B cell (primary cell): ENCODE data around the gene EVL. TPM values are rescaled to one million over a fixed set of nuclear protein-coding genes. Genes with fewer than 3 reads are reported as not detected.

Source experiments
- ATAC-seq: fragments of 200-7000 bp; cut with Tn5 transposase; one replicate; pipeline ENCODE4 v1.10.0; 2021; ENCODE audit warnings: low read depth, mild to moderate bottlenecking, moderate number of reproducible peaks, moderate library complexity
- CTCF ChIA-PET: fragments of 350-600 bp; sonication (Branson Sonifier 250); formaldehyde crosslinking; loops from one replicate; lab custom pipeline; 2021; ENCODE audit warnings: antibody characterized with exemption, inconsistent platforms; lab: Charles Lee
- POLR2A ChIA-PET: fragments of 350-600 bp; sonication (Branson Sonifier 250); formaldehyde crosslinking; loops from one replicate; lab custom pipeline; 2021; ENCODE audit warnings: antibody characterized with exemption; lab: Charles Lee
- DNase-seq: peaks from one replicate; pipeline ENCODE4 v3.0.0; 2013
- H2AFZ ChIP-seq: 2 replicates; pipeline ENCODE4 v1.6.1; 2012; ENCODE audit warnings: mild to moderate bottlenecking, low read depth, low read length; ENCODE audit not compliant: insufficient read depth, poor library complexity, severe bottlenecking
- H3K27ac ChIP-seq, 2 donors: 1 replicate in 1 of 2; 2 replicates in 1 of 2; pipeline ENCODE4 v1.5.1; 2012 to 2013; ENCODE audit warnings: low read length in 2 of 2, mild to moderate bottlenecking in 2 of 2, moderate library complexity in 1 of 2
- H3K27me3 ChIP-seq, 4 experiments: fragments of 200-600 bp in 1 of 4; sonication (generic) in 1 of 4; replicated peaks in 1 of 4; 1 replicate in 2 of 4; 2 replicates in 2 of 4; pipeline versions ENCODE4 v1.6.1 to v1.7.0; 2013 to 2016; ENCODE audit warnings: low read length in 3 of 4, mild to moderate bottlenecking in 2 of 4, mixed read lengths in 1 of 4, moderate library complexity in 1 of 4; ENCODE audit not compliant: insufficient read depth in 4 of 4, control insufficient read depth in 3 of 4; ENCODE audit errors: control extremely low read depth in 1 of 4
- H3K36me3 ChIP-seq, 2 experiments: replicated peaks in 1 of 2; 1 replicate in 1 of 2; 2 replicates in 1 of 2; pipeline versions ENCODE4 v1.6.1 to v1.7.1; 2013; ENCODE audit warnings: low read length in 1 of 2; ENCODE audit not compliant: insufficient read depth in 2 of 2, control insufficient read depth in 1 of 2; ENCODE audit errors: control extremely low read depth in 1 of 2, extremely low read depth in 1 of 2
- H3K4me1 ChIP-seq, 2 donors: fragments of 200-600 bp in 1 of 2; sonication (generic) in 1 of 2; 1 replicate in 1 of 2; 2 replicates in 1 of 2; pipeline versions ENCODE4 v1.5.1 to v1.6.1; 2013 to 2017; ENCODE audit warnings: low read length in 2 of 2; ENCODE audit not compliant: control insufficient read depth in 2 of 2, insufficient read depth in 2 of 2
- H3K4me2 ChIP-seq: replicated peaks from 2 replicates; pipeline ENCODE3; 2012; ENCODE audit warnings: mild to moderate bottlenecking, low read depth, low read length; ENCODE audit not compliant: poor library complexity, severe bottlenecking
- H3K4me3 ChIP-seq, 5 experiments: fragments of 200-600 bp in 1 of 5; sonication (generic) in 1 of 5; 1 replicate in 3 of 5; 2 replicates in 2 of 5; pipeline versions ENCODE4 v1.5.1 to v1.7.0; 2011 to 2016; ENCODE audit warnings: low read length in 4 of 5, mild to moderate bottlenecking in 4 of 5, low read depth in 2 of 5, control low read depth in 1 of 5, moderate library complexity in 1 of 5; ENCODE audit not compliant: insufficient read depth in 1 of 5; ENCODE audit errors: control extremely low read depth in 1 of 5, extremely low read depth in 1 of 5
- H3K79me2 ChIP-seq: fragments of 200-600 bp; sonication (generic); one replicate; pipeline ENCODE4 v1.6.0; 2016; ENCODE audit warnings: low read length; ENCODE audit not compliant: control insufficient read depth, insufficient read depth
- H3K9ac ChIP-seq: fragments of 200-600 bp; sonication (generic); 2 replicates; pipeline ENCODE4 v1.6.1; 2017; ENCODE audit warnings: mild to moderate bottlenecking, low read length, moderate library complexity
- H3K9me3 ChIP-seq, 3 donors: one replicate each; pipeline versions ENCODE4 v1.6.1 to v1.7.1; 2013; ENCODE audit warnings: low read length in 2 of 3; ENCODE audit not compliant: control insufficient read depth in 2 of 3, insufficient read depth in 1 of 3; ENCODE audit errors: control extremely low read depth in 1 of 3
- H4K20me1 ChIP-seq: 2 replicates; pipeline ENCODE4 v1.6.0; 2012; ENCODE audit warnings: mild to moderate bottlenecking, low read length; ENCODE audit not compliant: insufficient read depth, control insufficient read depth, poor library complexity, severe bottlenecking
- H3K27ac Mint-ChIP-seq: one replicate; pipeline ENCODE4 v1.8.0; 2021; ENCODE audit warnings: mixed read lengths
- H3K27me3 Mint-ChIP-seq: one replicate; pipeline ENCODE4 v1.8.0; 2021; ENCODE audit warnings: mixed read lengths
- H3K4me1 Mint-ChIP-seq: one replicate; pipeline ENCODE4 v1.8.0; 2021; ENCODE audit warnings: mixed read lengths
- H3K4me3 Mint-ChIP-seq: one replicate; pipeline ENCODE4 v1.8.0; 2021; ENCODE audit warnings: mixed read lengths
- H3K9me3 Mint-ChIP-seq: one replicate; pipeline ENCODE4 v1.8.0; 2022; ENCODE audit warnings: mixed read lengths; ENCODE audit not compliant: insufficient read depth
- EZH2 ChIP-seq: IDR thresholded peaks from 2 replicates; pipeline ENCODE4 v1.6.1; 2012; ENCODE audit warnings: borderline replicate concordance, low read depth, mild to moderate bottlenecking, moderate library complexity, low read length; ENCODE audit not compliant: insufficient read depth, poor library complexity, severe bottlenecking
- WGBS: methylation state at CpG from one replicate; pipeline ENCODE4 v1.1.5; 2013; ENCODE audit warnings: missing lambda C conversion rate; ENCODE audit not compliant: insufficient coverage; 5-methylcytosine and 5-hydroxymethylcytosine counted together
- intact Hi-C: fragments of 100-400 bp; cut with micrococcal nuclease; formaldehyde crosslinking; loops from one replicate; pipeline ENCODE4 v1.10.0; 2022
- polyA plus RNA-seq: library from polyadenylated mRNA; depleted of rRNA; stranded (reverse); fragments of >200 nt; gene quantifications from 2 replicates; pipeline ENCODE4 v1.2.3, GENCODE V29; 2012
- total RNA-seq, 2 donors: library from RNA; stranded (reverse); fragments of 120-200 nt in 1 of 2; gene quantifications; 1 replicate in 1 of 2; 2 replicates in 1 of 2; pipeline versions ENCODE4 v1.2.3 to v1.2.4, GENCODE V29; 2013 to 2022
- TF ChIP-seq, protein P1 (sequence below): fragments of 200-600 bp; IDR thresholded peaks from one replicate; pipeline ENCODE4 v1.8.0; 2022; ENCODE audit warnings: antibody characterized with exemption, mild to moderate bottlenecking

The EVL gene
- total and polyA plus RNA-seq, 2 donors (not counting 1 experiment from before 2014, with no cell fraction given) = 486 to 892 TPM

DNA sequence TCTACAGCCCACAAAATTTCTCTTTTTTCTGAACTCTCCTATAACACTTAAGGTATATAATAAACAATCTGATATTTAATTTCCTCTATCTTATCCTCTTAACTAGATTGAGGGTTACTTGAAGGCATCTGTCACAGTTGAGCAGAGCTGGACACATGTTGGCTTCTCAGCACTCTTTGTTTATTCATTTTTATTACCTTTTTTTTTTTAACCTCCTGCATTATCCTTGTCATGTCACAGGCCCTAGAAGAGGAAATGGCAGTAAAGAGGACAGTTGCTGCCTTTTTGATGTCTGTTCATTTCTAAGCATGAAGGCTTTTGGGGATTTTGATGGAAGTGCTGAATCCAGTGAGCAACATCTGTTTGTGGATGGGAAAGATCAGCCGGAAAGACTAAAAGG, 32.5 kb upstream of the EVL start:
- peaks cover 1% of the 10 kb centered on the region for H3K4me1 Mint-ChIP-seq
- no CpG with 5 or more reads among the region's 1 CpG for WGBS
- H3K36me3 ChIP-seq = no peaks in the 10 kb centered on the region
- H3K27me3 ChIP-seq = no peaks in the 10 kb centered on the region
- no peak overlapping the region for H2AFZ ChIP-seq
- no peak overlapping the region for H3K27ac Mint-ChIP-seq
- intact Hi-C loops = no loop called here
- no peaks in the 10 kb centered on the region for H4K20me1 ChIP-seq
- no peaks in the 10 kb centered on the region for H3K79me2 ChIP-seq
- no peak overlapping the region for H3K27ac ChIP-seq
- no peaks in the 10 kb centered on the region for H3K4me1 ChIP-seq
- TF ChIP-seq, protein P1, sequence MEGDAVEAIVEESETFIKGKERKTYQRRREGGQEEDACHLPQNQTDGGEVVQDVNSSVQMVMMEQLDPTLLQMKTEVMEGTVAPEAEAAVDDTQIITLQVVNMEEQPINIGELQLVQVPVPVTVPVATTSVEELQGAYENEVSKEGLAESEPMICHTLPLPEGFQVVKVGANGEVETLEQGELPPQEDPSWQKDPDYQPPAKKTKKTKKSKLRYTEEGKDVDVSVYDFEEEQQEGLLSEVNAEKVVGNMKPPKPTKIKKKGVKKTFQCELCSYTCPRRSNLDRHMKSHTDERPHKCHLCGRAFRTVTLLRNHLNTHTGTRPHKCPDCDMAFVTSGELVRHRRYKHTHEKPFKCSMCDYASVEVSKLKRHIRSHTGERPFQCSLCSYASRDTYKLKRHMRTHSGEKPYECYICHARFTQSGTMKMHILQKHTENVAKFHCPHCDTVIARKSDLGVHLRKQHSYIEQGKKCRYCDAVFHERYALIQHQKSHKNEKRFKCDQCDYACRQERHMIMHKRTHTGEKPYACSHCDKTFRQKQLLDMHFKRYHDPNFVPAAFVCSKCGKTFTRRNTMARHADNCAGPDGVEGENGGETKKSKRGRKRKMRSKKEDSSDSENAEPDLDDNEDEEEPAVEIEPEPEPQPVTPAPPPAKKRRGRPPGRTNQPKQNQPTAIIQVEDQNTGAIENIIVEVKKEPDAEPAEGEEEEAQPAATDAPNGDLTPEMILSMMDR = no peak
- no peak for TF ChIP-seq EZH2
- no peak overlapping the region for H3K4me3 Mint-ChIP-seq
- no peak for DNase-seq
- H3K9me3 Mint-ChIP-seq = no peaks in the 10 kb centered on the region
- H3K9me3 ChIP-seq = no peaks in the 10 kb centered on the region
- H3K4me3 ChIP-seq = no peak overlapping the region
- H3K9ac ChIP-seq = no peak overlapping the region
- ChIA-PET CTCF (interaction anchor here (1.4 kb wide), 1 partner anchor 13 kb away, joined by 4 read pairs; no protein-coding TSS in a partner anchor), POLR2A (no interaction called here)
- no peak for ATAC-seq
- H3K4me2 ChIP-seq = no peak overlapping the region
- H3K27me3 Mint-ChIP-seq = peaks cover 20% of the 10 kb centered on the region

DNA sequence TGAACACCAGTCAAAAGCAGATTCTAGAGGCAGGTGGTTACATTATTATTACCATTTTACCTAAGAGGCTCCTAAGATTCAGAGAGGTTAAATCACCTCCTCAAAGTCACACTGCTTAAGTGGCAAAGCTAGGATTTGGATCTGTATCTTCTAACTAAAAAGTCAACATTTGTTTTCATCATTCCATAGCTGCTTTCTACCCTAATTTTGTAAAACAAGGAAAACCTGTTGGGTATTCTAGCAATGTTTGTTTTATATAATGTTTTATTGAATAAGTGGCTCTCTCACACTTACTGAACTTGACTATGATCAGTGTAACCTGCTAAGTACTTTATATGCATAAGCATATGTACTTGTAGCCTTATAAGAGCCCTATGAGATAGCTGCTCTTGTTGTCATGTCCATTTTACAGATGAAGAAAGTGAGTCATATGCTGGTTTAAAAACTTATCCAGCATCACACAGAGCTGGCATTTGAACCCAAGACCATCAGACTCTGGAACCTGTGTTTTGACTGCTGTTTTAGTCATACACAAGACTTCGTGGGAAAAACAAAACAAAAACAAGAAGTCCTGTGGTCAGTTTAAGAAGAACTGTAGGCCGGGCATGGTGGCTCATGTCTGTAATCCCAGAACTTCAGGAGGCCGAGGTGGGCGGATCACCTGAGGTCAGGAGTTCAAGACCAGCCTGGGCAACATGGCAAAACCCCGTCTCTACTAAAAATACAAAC, 31.7 kb upstream of the EVL start:
- POLR2A ChIA-PET = no interaction called here
- intact Hi-C loops = no loop called here
- H3K36me3 ChIP-seq = no peaks in the 10 kb centered on the region

More for the DNA sequence above, 31.7 kb upstream of the EVL start:
- Histone ChIP-seq H3K27me3 (no peaks in the 10 kb centered on the region), H3K9me3 (no peaks in the 10 kb centered on the region), H4K20me1 (no peaks in the 10 kb centered on the region), H3K4me1 (no peaks in the 10 kb centered on the region), H3K27ac (no peak overlapping the region), H2AFZ (no peak overlapping the region), H3K4me2 (no peak overlapping the region), H3K9ac (no peak overlapping the region), H3K79me2 (no peaks in the 10 kb centered on the region), H3K4me3 (no peak overlapping the region)
- Mint-ChIP-seq H3K4me3 (no peak overlapping the region), H3K27me3 (peaks cover 13% of the 10 kb centered on the region), H3K9me3 (no peaks in the 10 kb centered on the region), H3K27ac (no peak overlapping the region), H3K4me1 (peaks cover 1% of the 10 kb centered on the region)
- CTCF ChIA-PET = interaction anchor here (1.3 to 1.4 kb wide), 2 partner anchors 12 to 39 kb away, joined by 3 to 4 read pairs; no protein-coding TSS in a partner anchor
- WGBS = 93% methylated on average over 3 of the region's 5 CpGs
- TF ChIP-seq, protein P1 = no peak
- TF ChIP-seq EZH2 = no peak
- ATAC-seq = no peak
- DNase-seq = no peak
